ENCODE results near the gene PUS1.
"Not testable (repeated sequence)": the region's sequence is repeated elsewhere in the genome, so short reads cannot be mapped to it uniquely, and the experiment has no call there.

- TF ChIP-seq POLR2A, CTCF (IDR thresholded peaks at IDR 0.05): not testable (repeated sequence)
Observed at GRCh38 chr12:131885076-131885475, 44.0 kb upstream of the PUS1 start.
